Neural crest cell (in vitro differentiated cells): Measurements from ENCODE around the gene CDKAL1. TPM values are rescaled to one million over a fixed set of nuclear protein-coding genes. Genes with fewer than 3 reads are reported as not detected.

ENCODE experiments used
- DNase-seq: peaks from one replicate; pipeline ENCODE4 v3.0.0; 2021; ENCODE audit warnings: low read depth, mixed read lengths, low spot score
- H3K27ac Mint-ChIP-seq: one replicate; pipeline ENCODE4 v1.8.0; 2021; ENCODE audit warnings: mild to moderate bottlenecking, mixed read lengths; ENCODE audit not compliant: unreplicated experiment
- H3K27me3 Mint-ChIP-seq: 2 replicates; pipeline ENCODE4 v1.8.0; 2021; ENCODE audit warnings: low read depth, mild to moderate bottlenecking, mixed read lengths
- H3K36me3 Mint-ChIP-seq: 2 replicates; pipeline ENCODE4 v1.8.0; 2021; ENCODE audit warnings: low read depth, mild to moderate bottlenecking, mixed read lengths
- H3K4me1 Mint-ChIP-seq: 2 replicates; pipeline ENCODE4 v1.8.0; 2021; ENCODE audit warnings: mixed read lengths
- H3K4me3 Mint-ChIP-seq: one replicate; pipeline ENCODE4 v1.8.0; 2021; ENCODE audit warnings: mild to moderate bottlenecking, mixed read lengths
- H3K9me3 Mint-ChIP-seq: 2 replicates; pipeline ENCODE4 v1.8.0; 2021; ENCODE audit warnings: mixed read lengths
- total RNA-seq: library from RNA; stranded (reverse); gene quantifications from 2 replicates; pipeline ENCODE4 v1.2.1, GENCODE V29; 2021
- TF ChIP-seq, protein P1 (sequence below): fragments of 200-600 bp; sonication (generic); conservative IDR thresholded peaks from 2 replicates; pipeline ENCODE4 v1.5.0; 2021; ENCODE audit warnings: antibody characterized with exemption, mild to moderate bottlenecking

CDKAL1 gene
- total RNA-seq, 1 donor from 2014 or later, result 25.4 TPM

GRCh38 chr6:20789162-20789561, 254.9 kb downstream of the CDKAL1 start:
- H3K27me3 Mint-ChIP-seq, result no peaks in the 10 kb centered on the region
- TF ChIP-seq, protein P1, sequence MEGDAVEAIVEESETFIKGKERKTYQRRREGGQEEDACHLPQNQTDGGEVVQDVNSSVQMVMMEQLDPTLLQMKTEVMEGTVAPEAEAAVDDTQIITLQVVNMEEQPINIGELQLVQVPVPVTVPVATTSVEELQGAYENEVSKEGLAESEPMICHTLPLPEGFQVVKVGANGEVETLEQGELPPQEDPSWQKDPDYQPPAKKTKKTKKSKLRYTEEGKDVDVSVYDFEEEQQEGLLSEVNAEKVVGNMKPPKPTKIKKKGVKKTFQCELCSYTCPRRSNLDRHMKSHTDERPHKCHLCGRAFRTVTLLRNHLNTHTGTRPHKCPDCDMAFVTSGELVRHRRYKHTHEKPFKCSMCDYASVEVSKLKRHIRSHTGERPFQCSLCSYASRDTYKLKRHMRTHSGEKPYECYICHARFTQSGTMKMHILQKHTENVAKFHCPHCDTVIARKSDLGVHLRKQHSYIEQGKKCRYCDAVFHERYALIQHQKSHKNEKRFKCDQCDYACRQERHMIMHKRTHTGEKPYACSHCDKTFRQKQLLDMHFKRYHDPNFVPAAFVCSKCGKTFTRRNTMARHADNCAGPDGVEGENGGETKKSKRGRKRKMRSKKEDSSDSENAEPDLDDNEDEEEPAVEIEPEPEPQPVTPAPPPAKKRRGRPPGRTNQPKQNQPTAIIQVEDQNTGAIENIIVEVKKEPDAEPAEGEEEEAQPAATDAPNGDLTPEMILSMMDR, result no peak
- no peak overlapping the region for H3K27ac Mint-ChIP-seq
- no peaks in the 10 kb centered on the region for H3K4me1 Mint-ChIP-seq
- no peak for DNase-seq
- no peaks in the 10 kb centered on the region for H3K36me3 Mint-ChIP-seq
- H3K9me3 Mint-ChIP-seq, result no peaks in the 10 kb centered on the region
- H3K4me3 Mint-ChIP-seq, result no peak overlapping the region

DNA sequence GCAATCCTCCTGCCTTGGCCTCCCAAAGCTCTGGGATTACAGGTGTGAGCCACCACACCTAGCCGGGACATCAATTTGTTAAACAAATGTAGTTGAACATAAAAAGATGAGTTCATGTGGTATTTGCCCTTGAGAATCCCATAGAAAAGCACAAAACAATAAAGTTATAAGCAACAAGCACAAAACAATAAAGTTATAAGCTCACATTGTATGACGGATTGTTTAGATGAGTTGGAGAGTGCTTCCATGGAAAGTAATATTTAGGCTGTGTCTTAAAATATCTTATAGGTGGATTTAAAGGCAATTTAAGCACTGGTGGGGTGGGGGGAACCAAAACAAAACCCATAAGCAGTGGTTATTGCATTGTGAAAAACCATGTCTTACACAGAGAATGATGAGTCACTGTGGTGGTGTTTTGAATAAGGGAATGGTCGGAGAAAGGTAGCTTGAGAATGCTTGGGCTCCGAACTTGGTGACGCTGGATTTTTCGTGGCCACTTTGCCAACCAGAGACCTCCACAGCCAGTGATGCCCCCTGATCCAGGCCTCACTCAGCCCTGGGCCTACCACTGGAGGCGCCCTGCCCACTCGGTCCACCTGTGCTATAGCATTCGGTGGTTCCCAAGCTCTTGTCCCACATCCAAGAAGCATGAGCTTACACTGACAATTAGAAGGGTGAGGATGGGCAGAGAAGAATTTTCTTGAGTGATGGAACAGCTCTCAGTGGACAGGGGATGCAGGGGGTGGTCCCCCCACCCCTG, 256.0 kb downstream of the CDKAL1 start:
- no peak overlapping the region for H3K4me3 Mint-ChIP-seq
- no peaks in the 10 kb centered on the region for H3K4me1 Mint-ChIP-seq
- no peak for DNase-seq
- no peaks in the 10 kb centered on the region for H3K27me3 Mint-ChIP-seq
- no peaks in the 10 kb centered on the region for H3K36me3 Mint-ChIP-seq
- TF ChIP-seq, protein P1, result no peak
- no peak overlapping the region for H3K27ac Mint-ChIP-seq
- no peaks in the 10 kb centered on the region for H3K9me3 Mint-ChIP-seq

GRCh38 chr6:20791074-20791473, 256.8 kb downstream of the CDKAL1 start:
- Mint-ChIP-seq H3K36me3 (no peaks in the 10 kb centered on the region), H3K27ac (no peak overlapping the region), H3K4me3 (no peak overlapping the region), H3K4me1 (no peaks in the 10 kb centered on the region), H3K9me3 (no peaks in the 10 kb centered on the region), H3K27me3 (no peaks in the 10 kb centered on the region)
- TF ChIP-seq, protein P1, result no peak
- DNase-seq, result no peak

GRCh38 chr6:20791944-20792343, 257.7 kb downstream of the CDKAL1 start:
- Mint-ChIP-seq H3K9me3 (no peaks in the 10 kb centered on the region), H3K36me3 (no peaks in the 10 kb centered on the region), H3K4me3 (no peak overlapping the region), H3K27me3 (no peaks in the 10 kb centered on the region), H3K4me1 (no peaks in the 10 kb centered on the region), H3K27ac (no peak overlapping the region)
- TF ChIP-seq, protein P1, result no peak
- DNase-seq, result no peak

DNA sequence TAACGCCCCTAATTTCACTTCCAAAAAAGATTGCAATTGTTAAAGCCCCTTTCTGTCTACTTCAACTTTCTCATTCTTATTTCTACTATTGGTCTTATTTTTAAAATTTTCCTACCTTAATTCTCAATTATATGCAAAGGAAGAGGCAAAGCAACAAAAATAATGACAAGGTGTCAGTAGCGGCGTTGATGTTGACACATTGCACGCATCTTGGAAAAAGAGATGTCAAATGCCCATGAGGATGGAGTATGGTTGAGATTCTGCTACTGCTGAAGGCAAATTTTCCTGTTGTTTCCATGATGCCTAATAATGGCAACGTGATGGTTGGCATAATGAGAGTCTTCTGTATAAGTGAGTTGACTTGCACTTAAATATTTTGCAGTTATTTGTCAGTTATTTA, 258.9 kb downstream of the CDKAL1 start:
- no peak overlapping the region for H3K4me3 Mint-ChIP-seq
- H3K9me3 Mint-ChIP-seq, result no peaks in the 10 kb centered on the region
- no peak for DNase-seq
- TF ChIP-seq, protein P1, result no peak
- no peaks in the 10 kb centered on the region for H3K27me3 Mint-ChIP-seq
- H3K36me3 Mint-ChIP-seq, result no peaks in the 10 kb centered on the region
- no peaks in the 10 kb centered on the region for H3K4me1 Mint-ChIP-seq
- no peak overlapping the region for H3K27ac Mint-ChIP-seq
